Thoracic aorta (tissue), 2 donors: ENCODE measurements around the gene HOXC12. TPM values are rescaled to one million over a fixed set of nuclear protein-coding genes. Genes with fewer than 3 reads are reported as not detected.

Experiments
- ATAC-seq: fragments of 150-250 bp; one replicate; pipeline ENCODE4 v1.8.0; 2017; ENCODE audit warnings: low read depth; ENCODE audit not compliant: insufficient number of reproducible peaks, low FRiP score
- DNase-seq: peaks from one replicate; pipeline ENCODE4 v3.0.0-alpha.2; 2020; ENCODE audit warnings: low spot score
- H3K27ac ChIP-seq, 2 donors: fragments of 200-600 bp; sonication (generic); 1 replicate in 1 of 2; 2 replicates in 1 of 2; pipeline ENCODE4 v1.5.1; 2016; ENCODE audit warnings: mild to moderate bottlenecking in 2 of 2, moderate library complexity in 2 of 2
- H3K27me3 ChIP-seq: fragments of 200-600 bp; sonication (generic); replicated peaks from 2 replicates; pipeline ENCODE4 v1.6.0; 2016; ENCODE audit warnings: mild to moderate bottlenecking; ENCODE audit not compliant: insufficient read depth
- H3K36me3 ChIP-seq: fragments of 200-600 bp; sonication (generic); one replicate; pipeline ENCODE4 v1.5.1; 2016
- H3K4me1 ChIP-seq, 2 donors: fragments of 200-600 bp; sonication (generic); 1 replicate in 1 of 2; 2 replicates in 1 of 2; pipeline versions ENCODE4 v1.5.1 to v1.6.0; 2016; ENCODE audit warnings: low read depth in 2 of 2, mild to moderate bottlenecking in 1 of 2; ENCODE audit not compliant: control insufficient read depth in 1 of 2
- H3K4me3 ChIP-seq: fragments of 200-600 bp; sonication (generic); 2 replicates; pipeline ENCODE4 v1.5.1; 2016; ENCODE audit warnings: mild to moderate bottlenecking
- H3K9me3 ChIP-seq: fragments of 200-600 bp; sonication (generic); 2 replicates; pipeline ENCODE4 v1.5.1; 2016
- CTCF ChIP-seq: fragments of 200-600 bp; sonication (generic); IDR thresholded peaks from one replicate; pipeline ENCODE4 v1.5.1; 2019; ENCODE audit warnings: antibody characterized with exemption
- total RNA-seq, 2 donors: library from RNA; depleted of rRNA; stranded (reverse); fragments of >200 nt; gene quantifications; one replicate each; pipeline versions ENCODE4 v1.1.0 to v1.2.3, GENCODE V29; 2016

The HOXC12 gene
- total RNA-seq, 2 donors from 2014 or later: not detected

GRCh38 chr12:53980104-53980801, 25.6 kb downstream of the HOXC12 start:
- Histone ChIP-seq H3K4me1 (peaks cover 6% of the 10 kb centered on the region in 2 donors), H3K36me3 (no peaks in the 10 kb centered on the region), H3K9me3 (no peaks in the 10 kb centered on the region), H3K27ac (no peak overlapping the region), H3K27me3 (peaks cover 45% of the 10 kb centered on the region), H3K4me3 (no peak overlapping the region)
- DNase-seq (no peak), ATAC-seq (no peak)
- no peak for TF ChIP-seq CTCF

- Histone ChIP-seq H3K4me1 (peaks cover 11% of the 10 kb centered on the region in 2 donors), H3K27me3 (peaks cover 47% of the 10 kb centered on the region), H3K4me3 (no peak overlapping the region), H3K36me3 (no peaks in the 10 kb centered on the region), H3K27ac (no peak overlapping the region), H3K9me3 (no peaks in the 10 kb centered on the region)
- DNase-seq: no peak
- ATAC-seq: no peak
- no peak for TF ChIP-seq CTCF
Measured at GRCh38 chr12:53980802-53981496, 26.2 kb downstream of the HOXC12 start.

GRCh38 chr12:53981634-53982565, 27.2 kb downstream of the HOXC12 start:
- Histone ChIP-seq H3K27me3 (peaks cover 46% of the 10 kb centered on the region), H3K4me1 (peaks cover 15 to 18% of the 10 kb centered on the region in 2 donors), H3K9me3 (no peaks in the 10 kb centered on the region), H3K4me3 (no peak overlapping the region), H3K36me3 (no peaks in the 10 kb centered on the region), H3K27ac (no peak overlapping the region)
- ATAC-seq (no peak), DNase-seq (no peak)
- no peak for TF ChIP-seq CTCF

- no peaks in the 10 kb centered on the region for H3K9me3 ChIP-seq
- H3K4me3 ChIP-seq: no peak overlapping the region
- ATAC-seq: no peak
- no peak overlapping the region for H3K27ac ChIP-seq
- H3K36me3 ChIP-seq: no peaks in the 10 kb centered on the region
- H3K4me1 ChIP-seq: peaks cover 15 to 18% of the 10 kb centered on the region in 2 donors
- no peak for TF ChIP-seq CTCF
- peaks cover 45% of the 10 kb centered on the region for H3K27me3 ChIP-seq
- no peak for DNase-seq
Measured at GRCh38 chr12:53982648-53983567, 28.2 kb downstream of the HOXC12 start.
